Stimulated activated CD4-positive, alpha-beta T cell treated with anti-CD3 and anti-CD28 coated beads, Interleukin-12 subunit alpha, Interleukin-12 subunit beta, amount 100 ng/mL, for 4 hours (primary cell): ENCODE measurements around the gene ZNF687.

Source experiments
- DNase-seq: peaks from one replicate; pipeline ENCODE4 v3.0.0-alpha.2; 2020

The ZNF687 gene

DNA sequence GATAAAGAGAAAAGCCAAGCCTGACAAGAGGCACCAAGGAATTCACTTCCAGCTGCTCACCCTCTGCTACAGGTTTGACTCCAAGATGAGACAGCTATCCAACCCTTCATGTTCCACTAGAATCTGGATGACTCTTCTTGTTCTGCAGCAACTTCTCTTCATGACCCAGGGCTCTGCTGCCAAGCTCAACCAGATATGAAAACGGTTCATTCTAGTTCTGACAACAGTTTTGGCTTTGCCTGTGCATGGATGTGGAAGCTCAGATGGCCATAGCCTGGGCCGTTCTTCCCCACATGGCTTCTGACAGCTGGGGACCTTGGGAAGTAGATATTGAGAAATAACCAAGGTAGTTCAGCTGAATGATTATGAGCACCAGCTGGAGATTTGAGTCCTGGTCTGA, 31.4 kb downstream of the ZNF687 start:
- DNase-seq = no peak

DNA sequence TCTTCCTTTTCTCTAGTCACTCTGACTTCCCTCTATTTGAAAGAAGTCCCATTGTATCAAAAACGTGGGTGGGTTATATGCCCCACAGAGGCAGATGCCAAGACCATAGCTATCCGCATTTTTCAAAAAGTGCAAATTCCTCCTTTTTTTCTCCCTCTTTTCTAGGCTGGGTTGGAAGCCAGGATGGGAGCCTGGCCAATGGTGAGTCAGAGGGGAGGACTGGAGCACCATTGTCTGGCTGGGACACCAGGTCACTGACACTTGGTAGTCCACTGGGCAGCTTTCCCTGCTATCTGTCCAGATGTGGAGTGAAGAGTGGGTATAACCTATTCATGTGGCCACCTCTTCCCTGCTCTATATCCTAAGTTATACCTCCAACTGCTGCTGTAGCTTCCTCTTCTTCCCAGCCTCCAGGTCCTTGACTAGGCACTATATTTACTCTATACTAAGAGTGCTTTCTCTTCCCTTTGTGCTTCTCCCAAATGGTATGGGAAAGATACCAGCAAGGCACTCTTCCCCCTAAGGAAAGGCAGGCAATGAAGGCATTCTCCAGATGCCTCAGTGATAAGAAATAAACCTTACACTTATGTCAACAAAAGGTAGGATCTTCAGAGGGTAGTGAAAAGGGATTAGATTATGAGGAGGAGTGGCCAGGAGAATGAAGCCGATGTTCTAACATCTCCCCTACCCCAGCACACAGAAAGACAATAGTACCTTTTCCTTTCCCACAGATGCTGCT, 32.2 kb downstream of the ZNF687 start:
- no peak for DNase-seq

DNA sequence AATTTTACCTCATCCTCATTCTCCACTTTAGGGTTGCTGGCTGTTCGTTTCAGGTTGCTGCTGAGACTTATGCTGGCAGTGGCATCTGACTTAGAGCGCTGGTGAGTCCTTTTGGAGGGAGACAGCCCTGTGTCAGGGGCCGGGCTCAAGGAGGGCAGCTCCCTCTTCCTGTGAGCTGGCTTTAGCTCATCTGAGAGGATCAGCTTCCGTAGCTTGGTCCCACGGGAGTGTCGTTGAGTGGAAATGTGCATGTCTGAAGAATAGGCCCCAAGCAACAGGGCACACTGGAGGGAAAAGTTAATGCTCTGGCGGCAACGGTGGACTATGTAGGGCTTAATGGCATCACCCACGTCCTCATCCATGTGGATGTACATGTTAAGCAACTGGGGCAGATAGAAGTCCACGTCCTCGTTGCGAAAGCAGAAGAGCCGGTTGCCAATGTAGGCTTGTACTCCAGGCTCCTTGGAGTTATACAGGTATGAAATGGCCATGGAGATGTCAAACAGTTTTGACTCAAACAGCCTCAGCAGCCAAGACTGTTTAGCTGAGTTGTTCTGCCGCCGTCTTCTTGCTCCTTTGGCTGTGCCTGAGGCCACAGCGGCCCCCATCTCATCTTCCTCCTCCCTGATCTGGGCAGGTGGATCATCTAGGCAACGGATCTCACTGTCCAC, 33.6 kb downstream of the ZNF687 start:
- DNase-seq = no peak

DNA sequence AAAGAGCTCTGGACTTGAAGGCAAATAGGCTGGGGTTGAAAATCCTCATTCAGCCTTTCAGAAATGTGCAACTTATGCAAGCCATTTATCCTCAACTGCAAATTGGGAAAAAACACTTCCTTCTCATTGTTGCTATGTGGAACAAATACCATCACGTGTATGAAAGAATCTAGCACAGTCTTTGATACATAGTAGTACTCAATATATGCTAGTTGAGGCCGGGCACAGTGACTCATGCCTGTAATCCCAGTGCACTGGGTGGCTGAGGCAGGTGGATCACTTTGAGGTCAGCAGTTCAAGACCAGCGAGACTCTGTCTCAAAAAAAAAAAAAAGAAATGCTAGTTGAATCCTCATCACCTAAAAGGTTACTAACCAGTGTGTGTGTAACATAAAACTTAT, 36.9 kb downstream of the ZNF687 start:
- no peak for DNase-seq

DNA sequence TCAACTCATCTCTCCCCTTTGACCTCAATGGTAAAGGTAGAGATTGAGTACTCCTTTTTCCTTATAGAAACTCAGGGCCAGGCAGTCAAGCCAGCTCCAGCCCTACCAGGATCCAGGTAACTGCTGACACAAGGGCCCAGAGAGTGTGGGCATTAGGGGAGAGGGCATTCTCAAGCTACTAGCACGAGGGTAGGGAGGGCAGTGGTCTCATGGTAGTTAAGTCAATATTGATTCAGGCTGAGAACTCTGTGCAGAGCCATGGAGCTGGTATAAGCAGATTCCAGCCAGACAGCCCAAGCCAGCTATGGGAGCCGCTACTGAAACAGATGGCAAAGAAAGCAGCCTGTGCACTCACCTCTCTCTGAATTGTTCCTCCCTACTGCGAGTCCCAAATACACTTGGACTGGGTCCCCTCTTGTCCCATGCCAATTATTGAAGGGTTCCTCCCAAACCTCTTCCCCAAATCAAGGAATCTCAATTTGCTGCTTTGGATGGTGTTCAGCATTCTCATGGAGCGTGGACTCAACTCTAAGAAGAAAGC, 42.4 kb downstream of the ZNF687 start:
- DNase-seq = no peak

DNA sequence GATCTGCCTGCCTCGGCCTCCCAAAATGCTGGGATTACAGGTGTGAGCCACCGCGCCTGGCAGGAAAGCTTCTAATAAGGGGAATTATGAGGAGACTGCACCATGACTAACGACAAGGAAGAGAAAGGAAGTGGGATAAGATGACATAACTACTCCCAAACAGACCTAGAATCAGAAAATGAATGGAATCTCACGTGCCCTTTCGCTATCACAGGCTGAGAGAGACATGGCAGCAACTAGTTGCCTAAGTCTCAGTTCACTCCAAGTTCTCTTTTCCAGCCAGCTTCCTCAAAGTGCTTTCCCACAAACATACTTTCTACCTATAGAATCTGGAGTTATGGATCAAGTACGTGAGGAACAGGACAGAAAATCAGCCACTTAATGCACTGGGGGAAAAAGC, 43.1 kb downstream of the ZNF687 start:
- DNase-seq = no peak

DNA sequence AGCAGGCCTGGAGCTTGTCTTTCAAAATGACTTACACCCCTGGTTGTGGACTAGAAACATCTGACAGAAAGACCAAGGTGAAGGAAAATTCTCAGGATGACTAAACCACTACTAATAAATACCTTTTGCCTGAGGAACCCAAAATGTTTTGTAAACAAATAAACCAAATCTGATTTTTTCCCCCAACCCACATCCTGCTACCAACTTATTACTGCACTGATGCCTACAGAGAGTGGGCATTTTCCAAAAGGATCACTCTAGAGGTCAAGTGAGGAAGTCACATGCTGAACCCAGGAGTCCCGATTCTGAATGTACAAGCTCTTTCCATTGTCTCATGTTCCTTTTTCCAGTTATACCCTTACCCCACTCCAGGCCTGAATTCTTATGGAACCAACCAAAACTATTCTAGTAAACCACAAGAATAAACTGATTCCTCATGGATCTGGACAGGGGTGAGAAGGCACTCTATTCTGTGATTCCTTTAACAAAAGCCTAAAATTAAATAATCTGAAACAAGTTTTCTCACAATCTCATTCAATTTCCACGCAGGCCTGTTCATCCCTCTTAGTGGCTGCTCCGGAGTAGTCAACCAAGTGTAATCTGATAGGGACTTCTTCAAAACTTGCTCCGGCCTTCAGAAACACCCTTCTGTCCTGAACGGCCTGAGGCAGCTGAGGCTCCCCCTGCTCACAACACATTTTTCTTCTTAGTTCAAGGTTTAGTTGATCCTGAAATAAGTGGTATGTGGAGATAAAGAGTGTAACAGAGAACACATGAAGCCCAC, 43.7 kb downstream of the ZNF687 start:
- no peak for DNase-seq

DNA sequence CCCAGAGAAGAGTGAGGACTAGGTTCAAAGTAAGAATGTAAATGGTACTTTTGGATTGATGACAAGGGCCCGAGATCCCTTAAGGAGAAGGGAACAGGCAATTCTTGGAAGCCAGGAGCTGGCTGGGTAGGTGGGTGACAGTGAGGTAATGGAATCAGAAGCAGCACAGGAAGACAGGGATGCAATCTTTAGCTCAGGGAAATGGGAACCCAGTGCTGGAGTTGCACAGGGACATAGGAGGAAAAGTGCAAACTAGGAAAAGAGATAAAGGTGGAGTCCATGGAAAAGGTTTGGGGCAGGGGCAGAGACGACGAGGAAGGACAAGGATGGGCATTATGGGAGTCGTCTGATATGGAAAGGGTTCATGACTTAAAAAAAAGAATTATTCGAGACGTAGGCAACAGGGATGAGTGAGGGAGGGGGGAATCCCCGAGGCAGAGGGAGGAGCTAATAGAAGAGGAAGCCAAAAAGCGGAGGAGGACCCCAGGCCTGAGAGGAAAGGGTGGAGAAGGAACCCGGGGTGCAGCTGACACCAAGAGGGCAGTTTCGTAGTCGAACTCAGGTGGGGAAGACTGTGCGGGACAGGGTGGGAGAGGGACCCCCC, 44.6 kb downstream of the ZNF687 start:
- peak; percentile 51 for DNase-seq

DNA sequence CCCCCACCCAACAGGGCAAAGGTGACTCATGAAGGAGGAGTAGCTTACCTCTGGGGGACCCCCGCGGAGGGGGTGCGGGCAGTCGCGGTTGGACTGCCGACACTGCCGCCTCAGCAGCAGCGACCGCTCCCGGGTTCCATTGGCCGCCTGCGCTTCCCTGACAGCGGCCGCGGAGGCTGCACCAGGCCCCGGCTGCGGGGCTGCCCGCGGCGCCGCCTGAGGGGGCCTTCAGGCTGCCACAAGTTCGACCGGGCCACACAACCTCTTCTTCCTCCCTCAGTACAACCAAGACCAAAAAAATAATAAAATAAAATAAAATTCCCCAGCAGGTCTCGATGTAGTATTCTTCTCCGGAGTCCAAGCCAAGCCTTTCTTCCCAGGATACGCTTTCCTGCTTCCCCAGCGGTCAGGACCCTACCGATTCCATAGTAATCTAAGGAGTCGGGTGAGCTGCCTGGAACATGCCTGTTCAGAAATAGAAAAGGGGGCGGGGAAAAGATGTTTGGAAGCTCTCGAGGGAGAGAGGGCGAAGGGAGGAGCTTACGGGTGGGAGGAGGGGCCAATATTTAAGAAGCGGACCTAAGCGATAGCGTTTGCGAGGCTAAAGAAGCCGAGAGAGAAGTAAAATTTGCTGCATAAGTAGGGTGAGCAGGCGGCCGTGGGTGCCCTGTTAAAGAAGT, 45.3 kb downstream of the ZNF687 start, which contains the start of gene PI4KB:
Gene PI4KB (minus strand): TSS at position 194 of the 680 bp plus-strand sequence. CDS start 10,935 bp downstream, outside the sequence.
- peak; percentile 77 for DNase-seq

DNA sequence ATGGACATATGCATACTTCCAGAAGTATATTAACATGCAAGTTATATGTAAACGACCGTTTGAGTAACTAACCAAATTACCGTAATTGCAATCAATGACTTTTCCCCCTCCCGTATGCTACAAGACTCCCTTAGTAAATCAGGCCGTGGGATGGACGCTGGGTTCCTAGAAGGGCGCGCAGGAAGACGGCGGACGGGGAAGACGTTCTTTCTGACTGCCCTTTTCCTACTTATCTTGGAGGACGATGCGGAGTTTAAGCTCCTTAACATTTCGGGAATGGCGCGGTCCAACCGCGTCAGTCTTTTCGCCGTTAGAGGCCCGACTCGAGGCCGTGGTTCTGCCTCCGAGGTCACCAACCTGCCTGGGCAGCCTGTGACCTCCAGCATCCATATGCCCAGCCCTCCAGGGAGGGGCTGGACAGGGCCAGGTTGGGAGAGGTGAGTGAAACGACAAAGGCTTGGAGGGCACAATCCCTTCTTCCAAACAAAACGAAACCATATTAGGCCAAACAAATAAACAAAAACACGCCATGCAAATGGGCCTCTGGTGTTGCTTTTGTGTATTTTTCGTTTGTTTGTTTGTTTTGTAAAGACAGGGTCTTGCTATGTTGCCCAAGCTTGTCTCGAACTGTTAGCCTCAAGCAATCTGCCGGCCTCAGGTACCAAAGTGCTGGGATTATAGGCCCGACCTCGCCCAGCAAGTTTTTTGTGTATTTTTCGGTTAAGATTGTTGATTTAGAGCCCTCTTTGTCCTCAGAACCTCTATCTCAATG, 46.0 kb downstream of the ZNF687 start:
- no peak for DNase-seq

DNA sequence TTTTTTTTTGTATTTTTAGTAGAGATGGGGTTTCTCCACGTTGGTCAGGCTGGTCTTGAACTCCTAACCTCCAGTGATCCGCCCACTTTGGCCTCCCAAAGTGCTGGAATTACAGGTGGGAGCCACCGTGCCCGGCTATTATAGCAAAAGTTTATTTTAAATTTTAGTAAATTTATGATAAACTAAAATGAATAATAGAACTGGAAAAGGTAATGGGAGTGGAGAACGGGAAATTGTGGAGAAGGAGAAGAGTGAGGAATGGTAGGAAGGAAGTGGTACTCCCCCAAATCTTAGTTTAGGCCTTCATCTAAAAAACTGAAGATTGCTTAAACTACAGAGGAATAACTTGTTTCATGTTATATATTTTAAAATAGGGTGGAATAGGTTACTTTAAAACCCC, 52.7 kb downstream of the ZNF687 start:
- no peak for DNase-seq

DNA sequence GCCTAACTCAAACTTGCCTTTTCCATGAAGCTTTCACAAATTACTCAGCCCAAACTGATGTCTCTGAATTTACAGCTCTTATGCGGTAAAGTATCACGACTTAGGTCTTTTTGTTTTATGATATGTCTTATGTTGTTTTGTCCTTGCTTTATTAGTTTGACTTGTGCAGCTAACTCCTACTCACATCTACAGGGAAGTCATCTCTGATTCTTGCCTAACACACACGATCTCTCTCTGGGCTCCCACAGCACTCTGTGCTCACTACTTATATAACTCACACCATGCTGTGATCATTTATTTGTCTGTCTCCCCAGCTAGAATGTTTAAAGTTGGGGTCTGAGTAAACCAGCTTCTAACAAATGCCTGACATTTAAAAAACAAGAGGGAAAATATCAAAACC, 54.5 kb downstream of the ZNF687 start:
- no peak for DNase-seq

DNA sequence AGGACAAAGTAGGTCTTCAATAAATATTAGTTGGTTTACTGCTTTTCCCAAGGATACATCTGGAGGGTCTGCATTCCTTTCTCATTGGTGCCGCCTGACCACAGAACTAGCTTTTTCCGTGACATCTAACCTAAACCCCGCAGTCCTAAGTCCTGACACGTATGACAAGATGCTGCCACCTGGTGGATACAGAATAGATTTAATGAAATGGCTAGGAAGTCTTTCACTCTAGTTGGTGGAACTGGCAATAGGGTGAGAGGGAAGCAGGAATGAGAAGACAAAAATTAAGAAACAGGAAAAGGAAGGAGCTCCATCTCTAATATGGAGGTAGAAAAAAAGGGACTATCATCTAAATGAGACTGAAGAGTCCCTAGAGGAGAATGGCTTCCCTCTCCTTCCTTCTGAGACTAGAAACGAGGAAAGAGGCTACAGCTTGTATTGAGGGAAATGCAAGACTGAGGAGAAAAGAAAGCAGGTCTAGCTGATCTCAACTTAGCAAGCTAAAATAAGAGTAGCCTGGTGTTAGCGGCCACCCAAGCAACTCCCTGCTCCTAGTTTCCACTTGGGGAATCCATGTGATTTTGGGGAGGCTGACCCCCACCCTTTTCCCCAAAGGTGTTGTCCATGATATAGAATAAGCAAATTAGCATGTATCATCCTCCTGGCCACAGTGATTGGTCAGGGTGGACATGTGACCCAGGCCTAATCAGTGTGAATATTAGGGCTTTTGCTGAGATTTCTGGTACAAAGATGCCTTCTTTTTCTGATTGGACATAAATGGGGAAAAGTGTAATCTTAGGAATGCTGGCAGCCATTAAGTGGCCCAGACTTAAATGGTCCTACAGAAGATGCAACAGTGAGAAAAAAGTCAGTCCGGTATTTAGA, 59.0 kb downstream of the ZNF687 start:
- no peak for DNase-seq
